Measurements from ENCODE around the gene CACNA2D2.
A peak's percentile ranks its signal among the peaks of the same experiment; 100 is the strongest.

Gene CACNA2D2

DNA sequence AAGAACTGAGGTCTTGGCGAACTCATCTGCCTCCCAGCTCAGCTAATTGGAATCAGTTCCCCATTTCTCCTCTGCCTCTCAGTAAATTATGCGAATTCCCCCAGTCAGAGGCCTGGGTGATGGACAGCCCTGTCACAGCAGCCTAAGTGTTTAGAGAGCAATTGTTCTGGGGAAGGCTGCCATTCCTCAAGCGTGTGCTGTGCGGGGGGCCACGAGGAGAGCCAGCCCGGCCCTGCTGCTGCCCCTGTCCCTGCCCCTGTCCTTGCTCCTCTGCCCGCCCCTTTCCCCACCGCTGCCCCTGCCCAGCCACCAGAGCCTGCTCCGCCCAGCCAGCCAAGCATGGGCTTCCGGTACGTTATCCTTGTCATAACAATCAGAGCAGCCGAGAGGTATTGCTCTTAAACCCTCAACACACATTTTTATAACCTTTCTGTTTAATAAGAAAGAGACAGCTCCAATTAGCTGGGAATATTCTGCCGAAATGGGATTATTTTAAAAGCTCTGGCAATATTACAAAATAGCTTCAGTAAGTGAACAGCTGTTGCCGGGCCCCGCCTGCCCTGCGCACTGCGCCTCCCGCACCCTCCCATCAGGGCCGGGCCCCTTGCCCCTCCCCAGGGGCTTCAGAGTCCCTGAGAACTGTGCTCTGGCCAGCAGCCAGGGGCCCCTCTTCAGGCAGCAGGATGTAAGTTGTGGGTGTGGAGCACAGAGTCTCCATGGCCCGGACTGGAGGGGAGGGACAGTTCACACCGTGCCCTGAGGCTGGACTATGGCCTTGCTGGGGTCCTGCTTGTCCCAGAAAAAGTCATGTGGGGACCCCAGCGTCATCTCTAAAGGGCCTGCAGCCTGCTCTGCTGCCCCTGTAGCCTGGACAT lies 12.4 kb upstream of the CACNA2D2 start (continued):
- TF ChIP-seq, protein P1, sequence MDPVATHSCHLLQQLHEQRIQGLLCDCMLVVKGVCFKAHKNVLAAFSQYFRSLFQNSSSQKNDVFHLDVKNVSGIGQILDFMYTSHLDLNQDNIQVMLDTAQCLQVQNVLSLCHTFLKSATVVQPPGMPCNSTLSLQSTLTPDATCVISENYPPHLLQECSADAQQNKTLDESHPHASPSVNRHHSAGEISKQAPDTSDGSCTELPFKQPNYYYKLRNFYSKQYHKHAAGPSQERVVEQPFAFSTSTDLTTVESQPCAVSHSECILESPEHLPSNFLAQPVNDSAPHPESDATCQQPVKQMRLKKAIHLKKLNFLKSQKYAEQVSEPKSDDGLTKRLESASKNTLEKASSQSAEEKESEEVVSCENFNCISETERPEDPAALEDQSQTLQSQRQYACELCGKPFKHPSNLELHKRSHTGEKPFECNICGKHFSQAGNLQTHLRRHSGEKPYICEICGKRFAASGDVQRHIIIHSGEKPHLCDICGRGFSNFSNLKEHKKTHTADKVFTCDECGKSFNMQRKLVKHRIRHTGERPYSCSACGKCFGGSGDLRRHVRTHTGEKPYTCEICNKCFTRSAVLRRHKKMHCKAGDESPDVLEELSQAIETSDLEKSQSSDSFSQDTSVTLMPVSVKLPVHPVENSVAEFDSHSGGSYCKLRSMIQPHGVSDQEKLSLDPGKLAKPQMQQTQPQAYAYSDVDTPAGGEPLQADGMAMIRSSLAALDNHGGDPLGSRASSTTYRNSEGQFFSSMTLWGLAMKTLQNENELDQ (tag by site-specific recombination; IDR thresholded peaks at IDR 0.05; ENCODE audit: low read depth), result no peak
- TF ChIP-seq ZNF214 (tag by site-specific recombination; IDR thresholded peaks at IDR 0.05; ENCODE audit: borderline replicate concordance), result no peak
- peak; percentile 71 for TF ChIP-seq PATZ1 (tag by site-specific recombination; IDR thresholded peaks at IDR 0.05)
- TF ChIP-seq, protein P2, sequence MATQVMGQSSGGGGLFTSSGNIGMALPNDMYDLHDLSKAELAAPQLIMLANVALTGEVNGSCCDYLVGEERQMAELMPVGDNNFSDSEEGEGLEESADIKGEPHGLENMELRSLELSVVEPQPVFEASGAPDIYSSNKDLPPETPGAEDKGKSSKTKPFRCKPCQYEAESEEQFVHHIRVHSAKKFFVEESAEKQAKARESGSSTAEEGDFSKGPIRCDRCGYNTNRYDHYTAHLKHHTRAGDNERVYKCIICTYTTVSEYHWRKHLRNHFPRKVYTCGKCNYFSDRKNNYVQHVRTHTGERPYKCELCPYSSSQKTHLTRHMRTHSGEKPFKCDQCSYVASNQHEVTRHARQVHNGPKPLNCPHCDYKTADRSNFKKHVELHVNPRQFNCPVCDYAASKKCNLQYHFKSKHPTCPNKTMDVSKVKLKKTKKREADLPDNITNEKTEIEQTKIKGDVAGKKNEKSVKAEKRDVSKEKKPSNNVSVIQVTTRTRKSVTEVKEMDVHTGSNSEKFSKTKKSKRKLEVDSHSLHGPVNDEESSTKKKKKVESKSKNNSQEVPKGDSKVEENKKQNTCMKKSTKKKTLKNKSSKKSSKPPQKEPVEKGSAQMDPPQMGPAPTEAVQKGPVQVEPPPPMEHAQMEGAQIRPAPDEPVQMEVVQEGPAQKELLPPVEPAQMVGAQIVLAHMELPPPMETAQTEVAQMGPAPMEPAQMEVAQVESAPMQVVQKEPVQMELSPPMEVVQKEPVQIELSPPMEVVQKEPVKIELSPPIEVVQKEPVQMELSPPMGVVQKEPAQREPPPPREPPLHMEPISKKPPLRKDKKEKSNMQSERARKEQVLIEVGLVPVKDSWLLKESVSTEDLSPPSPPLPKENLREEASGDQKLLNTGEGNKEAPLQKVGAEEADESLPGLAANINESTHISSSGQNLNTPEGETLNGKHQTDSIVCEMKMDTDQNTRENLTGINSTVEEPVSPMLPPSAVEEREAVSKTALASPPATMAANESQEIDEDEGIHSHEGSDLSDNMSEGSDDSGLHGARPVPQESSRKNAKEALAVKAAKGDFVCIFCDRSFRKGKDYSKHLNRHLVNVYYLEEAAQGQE (tag by site-specific recombination; IDR thresholded peaks at IDR 0.05), result no peak
- no peak for TF ChIP-seq ZNF692 (tag by site-specific recombination; IDR thresholded peaks at IDR 0.05)
- no peak for TF ChIP-seq ZBTB21 (tag by site-specific recombination; IDR thresholded peaks at IDR 0.05)
- TF ChIP-seq ZNF19 (tag by site-specific recombination; IDR thresholded peaks at IDR 0.05; ENCODE audit: low read depth), result no peak
- TF ChIP-seq ZBTB20 (tag by site-specific recombination; IDR thresholded peaks at IDR 0.05), result peak; percentile 80
- TF ChIP-seq ZNF449 (tag by site-specific recombination; IDR thresholded peaks at IDR 0.05), result peak; percentile 94
- TF ChIP-seq REPIN1 (tag by site-specific recombination; IDR thresholded peaks at IDR 0.05; ENCODE audit: low read depth), result no peak
- TF ChIP-seq SETDB1 (IDR thresholded peaks at IDR 0.05; ENCODE audit: insufficient read length, low read length), result no peak
- no peak for TF ChIP-seq ZNF777 (tag by site-specific recombination; IDR thresholded peaks at IDR 0.05; ENCODE audit: borderline replicate concordance)
- no peak for TF ChIP-seq ZNF529 (tag by site-specific recombination; IDR thresholded peaks at IDR 0.05; ENCODE audit: insufficient replicate concordance)
- no peak for TF ChIP-seq ZBTB1 (tag by site-specific recombination; IDR thresholded peaks at IDR 0.05)
- no peak for TF ChIP-seq ZNF677 (tag by site-specific recombination; IDR thresholded peaks at IDR 0.05)
- TF ChIP-seq BCL11B (tag by site-specific recombination; IDR thresholded peaks at IDR 0.05; ENCODE audit: low read depth), result no peak
- TF ChIP-seq ZSCAN30 (tag by site-specific recombination; IDR thresholded peaks at IDR 0.05), result peak; percentile 55; the same call in 1 of the 2 replicates
- no peak for TF ChIP-seq IKZF3 (tag by site-specific recombination; IDR thresholded peaks at IDR 0.05)
- peak; percentile 56 for TF ChIP-seq ZXDB (tag by site-specific recombination; IDR thresholded peaks at IDR 0.05)
- TF ChIP-seq SP3 (tag by site-specific recombination; IDR thresholded peaks at IDR 0.05), result peak; percentile 55
- peak; percentile 34; the same call in 1 of the 2 replicates for TF ChIP-seq FEZF1 (tag by site-specific recombination; IDR thresholded peaks at IDR 0.05)
- no peak for TF ChIP-seq ZNF10 (tag by site-specific recombination; IDR thresholded peaks at IDR 0.05)
- TF ChIP-seq AEBP2 (tag by site-specific recombination; IDR thresholded peaks at IDR 0.05; ENCODE audit: borderline replicate concordance), result no peak
- TF ChIP-seq, protein P3, sequence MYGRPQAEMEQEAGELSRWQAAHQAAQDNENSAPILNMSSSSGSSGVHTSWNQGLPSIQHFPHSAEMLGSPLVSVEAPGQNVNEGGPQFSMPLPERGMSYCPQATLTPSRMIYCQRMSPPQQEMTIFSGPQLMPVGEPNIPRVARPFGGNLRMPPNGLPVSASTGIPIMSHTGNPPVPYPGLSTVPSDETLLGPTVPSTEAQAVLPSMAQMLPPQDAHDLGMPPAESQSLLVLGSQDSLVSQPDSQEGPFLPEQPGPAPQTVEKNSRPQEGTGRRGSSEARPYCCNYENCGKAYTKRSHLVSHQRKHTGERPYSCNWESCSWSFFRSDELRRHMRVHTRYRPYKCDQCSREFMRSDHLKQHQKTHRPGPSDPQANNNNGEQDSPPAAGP (tag by site-specific recombination; IDR thresholded peaks at IDR 0.05), result 0 out of 2 replicates have a peak, but pooled peaks have one; percentile 48
- no peak for TF ChIP-seq ZNF138 (tag by site-specific recombination; IDR thresholded peaks at IDR 0.05; ENCODE audit: borderline replicate concordance)

All from HEK293 (cell line).